Upper lobe of right lung (tissue), 1 donor: ENCODE measurements around the gene ARHGEF19. TPM values are rescaled to one million over a fixed set of nuclear protein-coding genes. Genes with fewer than 3 reads are reported as not detected.
A peak's percentile ranks its signal among the peaks of the same experiment; 100 is the strongest.
"Not testable (repeated sequence)": the region's sequence is repeated elsewhere in the genome, so short reads cannot be mapped to it uniquely, and the experiment has no call there.

Experiments used
- ATAC-seq: fragments of 200-7000 bp; cut with Tn5 transposase; one replicate; pipeline ENCODE4 v1.9.1; 2020; ENCODE audit warnings: mild to moderate bottlenecking, moderate library complexity
- DNase-seq: peaks from one replicate; pipeline ENCODE4 v3.0.0-alpha.2; 2020
- H3K27ac ChIP-seq: fragments of 200-600 bp; one replicate; pipeline ENCODE4 v1.8.0; 2022
- H3K27me3 ChIP-seq: fragments of 200-600 bp; one replicate; pipeline ENCODE4 v1.8.0; 2022; ENCODE audit warnings: mild to moderate bottlenecking
- H3K36me3 ChIP-seq: fragments of 200-600 bp; one replicate; pipeline ENCODE4 v1.8.0; 2022
- H3K4me1 ChIP-seq: fragments of 200-600 bp; one replicate; pipeline ENCODE4 v1.8.0; 2022
- H3K4me3 ChIP-seq: fragments of 200-600 bp; one replicate; pipeline ENCODE4 v1.8.0; 2022; ENCODE audit warnings: mild to moderate bottlenecking
- H3K9me3 ChIP-seq: fragments of 200-600 bp; one replicate; pipeline ENCODE4 v1.8.0; 2022
- CTCF ChIP-seq: fragments of 200-600 bp; IDR thresholded peaks from one replicate; pipeline ENCODE4 v1.8.0; 2022; ENCODE audit warnings: antibody characterized with exemption
- intact Hi-C: fragments of 100-400 bp; cut with DNase I; formaldehyde crosslinking; loops from one replicate; pipeline ENCODE4 v1.11.0; 2022
- long read RNA-seq: library from polyadenylated mRNA; unstranded; transcript quantifications from one replicate; pipeline ENCODE4 v2.0.0, GENCODE V29; 2021
- total RNA-seq: library from RNA; stranded (reverse); fragmentation: NEBNext Ultra II Directional; extraction: Animal tissue kit (Norgen Biotek cat#: 25700); gene quantifications from one replicate; pipeline ENCODE4 v1.2.1, GENCODE V29; 2021
- donor health status: DM: no; HTN: yes; CAD: no; lungs with severe emphysema.

The ARHGEF19 gene
- 11.9 TPM for total RNA-seq
- long read RNA-seq, transcript ARHGEF19-201 (16 exons, 3,029 nt) = major isoform, 5 of 23 reads
- long read RNA-seq, partial matches to known transcripts = 13 of 23 reads
- long read RNA-seq, other reads (novel, unspliced or antisense) = 5 of 23 reads

GRCh38 chr1:16212251-16212961 lies at the start of gene ARHGEF19:
Gene ARHGEF19 (minus strand): TSS chr1:16212652. CDS start chr1:16209054, 3,598 bp downstream.
- Histone ChIP-seq H3K27ac (no peak within 1 kb of the TSS), H3K4me1 (peaks cover 11% of the 10 kb centered on the region), H3K27me3 (no peaks in the 10 kb centered on the region), H3K4me3 (peak within 1 kb of the TSS; percentile 40), H3K36me3 (no peaks in the 10 kb centered on the region), H3K9me3 (no peaks in the 10 kb centered on the region)
- DNase-seq = peak; percentile 88
- TF ChIP-seq CTCF = no peak
- intact Hi-C loops = no loop called here
- ATAC-seq = peak; percentile 41

GRCh38 chr1:16262067-16262466 lies 49.6 kb upstream of the ARHGEF19 start:
- no peak overlapping the region for H3K27ac ChIP-seq
- no peak overlapping the region for H3K4me3 ChIP-seq
- no peak for TF ChIP-seq CTCF
- DNase-seq (no peak), ATAC-seq (no peak)
- peaks cover 11% of the 10 kb centered on the region for H3K4me1 ChIP-seq
- no peaks in the 10 kb centered on the region for H3K27me3 ChIP-seq
- H3K9me3 ChIP-seq = no peaks in the 10 kb centered on the region
- intact Hi-C loops = no loop called here
- peaks cover 4% of the 10 kb centered on the region for H3K36me3 ChIP-seq

- no peak for DNase-seq
- Histone ChIP-seq H3K4me3 (no peak overlapping the region), H3K27ac (no peak overlapping the region), H3K27me3 (no peaks in the 10 kb centered on the region), H3K4me1 (no peaks in the 10 kb centered on the region), H3K36me3 (peaks cover 12% of the 10 kb centered on the region), H3K9me3 (no peaks in the 10 kb centered on the region)
- no peak for TF ChIP-seq CTCF
- ATAC-seq = no peak
- intact Hi-C loops = no loop called here
Measured at GRCh38 chr1:16260814-16261213, 48.4 kb upstream of the ARHGEF19 start.

- Histone ChIP-seq H3K27me3 (no peaks in the 10 kb centered on the region), H3K4me3 (no peak overlapping the region), H3K4me1 (no peaks in the 10 kb centered on the region), H3K36me3 (peaks cover 33% of the 10 kb centered on the region), H3K27ac (no peak overlapping the region), H3K9me3 (no peaks in the 10 kb centered on the region)
- DNase-seq = no peak
- no peak for ATAC-seq
- intact Hi-C loops = no loop called here
- no peak for TF ChIP-seq CTCF
Measured at GRCh38 chr1:16258591-16259135, 46.2 kb upstream of the ARHGEF19 start.

GRCh38 chr1:16257968-16258367 lies 45.5 kb upstream of the ARHGEF19 start:
- H3K27me3 ChIP-seq = no peaks in the 10 kb centered on the region
- no peaks in the 10 kb centered on the region for H3K4me1 ChIP-seq
- ATAC-seq = no peak
- intact Hi-C loops = no loop called here
- H3K36me3 ChIP-seq = peaks cover 40% of the 10 kb centered on the region
- H3K4me3 ChIP-seq = no peak overlapping the region
- no peak for TF ChIP-seq CTCF
- DNase-seq = no peak
- no peaks in the 10 kb centered on the region for H3K9me3 ChIP-seq
- H3K27ac ChIP-seq = no peak overlapping the region

GRCh38 chr1:16257556-16257955 lies 45.1 kb upstream of the ARHGEF19 start:
- H3K4me3 ChIP-seq, H3K9me3 ChIP-seq, H3K27ac ChIP-seq, ATAC-seq, H3K27me3 ChIP-seq, H3K4me1 ChIP-seq, intact Hi-C loops: not testable (repeated sequence)
- peak; percentile 26 for DNase-seq
- peaks cover 44% of the 10 kb centered on the region for H3K36me3 ChIP-seq
